ENCODE results near the gene ECEL1.

ECEL1 gene

DNA sequence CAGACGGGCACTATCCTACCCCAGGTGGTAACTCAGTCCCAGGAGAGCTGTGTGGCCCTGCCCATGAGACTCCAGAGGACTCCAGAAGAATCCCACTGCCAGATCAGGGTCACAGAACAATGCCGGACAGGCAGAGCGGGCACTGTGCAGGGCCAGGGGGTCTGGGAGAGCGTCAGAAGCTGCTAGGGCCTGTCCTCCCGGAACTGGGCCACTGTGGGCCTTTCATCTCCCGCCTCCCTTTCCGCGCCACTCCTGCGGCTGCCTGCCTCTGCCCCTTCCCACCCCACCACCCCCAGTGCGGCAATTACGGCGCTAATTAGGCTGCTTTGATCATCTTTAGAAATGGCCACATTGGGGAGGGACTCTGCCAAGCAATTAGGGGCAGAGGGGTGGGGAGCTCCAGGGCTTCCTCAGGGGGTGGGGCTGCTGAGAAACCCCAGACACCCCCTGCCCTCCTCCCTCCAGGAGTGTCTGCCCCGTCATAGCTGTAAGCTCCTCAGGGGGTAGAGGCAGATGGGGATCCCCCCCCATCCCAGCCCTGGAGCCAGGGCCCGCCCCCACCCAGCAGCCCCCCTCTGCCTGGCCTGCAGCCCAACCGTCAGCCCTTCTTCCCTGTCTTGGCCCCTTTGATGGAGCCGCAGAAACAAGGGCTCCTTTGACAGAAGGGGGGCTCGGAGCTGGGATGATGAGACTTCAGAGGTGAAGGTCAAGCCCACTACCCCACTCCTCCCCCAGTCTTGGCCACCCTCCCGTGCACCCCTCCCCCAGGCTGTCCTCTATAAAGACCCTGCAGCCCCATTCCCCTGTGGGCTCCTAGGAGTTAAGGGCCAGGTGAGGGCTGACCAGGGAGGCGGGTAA lies 32.2 kb upstream of the ECEL1 start, which contains the start of gene PRSS56:
TSS of gene PRSS56 (plus strand) at position 808 of the 858 bp plus-strand sequence. CDS start 211 bp downstream, outside the sequence.
- Histone ChIP-seq H3K27ac (ENCODE audit: low read length) (no peak within 1 kb of the TSS), H3K4me1 (ENCODE audit: control insufficient read depth, low read depth, low read length) (no peaks in the 10 kb centered on the region), H3K36me3 (ENCODE audit: control insufficient read depth, low read depth, low read length) (no peaks in the 10 kb centered on the region), H3K27me3 (ENCODE audit: control insufficient read depth, insufficient read depth, low read length) (peaks cover 48% of the 10 kb centered on the region), H3K9me3 (ENCODE audit: control insufficient read depth, low read depth, low read length) (no peaks in the 10 kb centered on the region), H3K4me3 (ENCODE audit: low read length) (no peak within 1 kb of the TSS), H3K9ac (ENCODE audit: low read length) (no peak within 1 kb of the TSS)

DNA sequence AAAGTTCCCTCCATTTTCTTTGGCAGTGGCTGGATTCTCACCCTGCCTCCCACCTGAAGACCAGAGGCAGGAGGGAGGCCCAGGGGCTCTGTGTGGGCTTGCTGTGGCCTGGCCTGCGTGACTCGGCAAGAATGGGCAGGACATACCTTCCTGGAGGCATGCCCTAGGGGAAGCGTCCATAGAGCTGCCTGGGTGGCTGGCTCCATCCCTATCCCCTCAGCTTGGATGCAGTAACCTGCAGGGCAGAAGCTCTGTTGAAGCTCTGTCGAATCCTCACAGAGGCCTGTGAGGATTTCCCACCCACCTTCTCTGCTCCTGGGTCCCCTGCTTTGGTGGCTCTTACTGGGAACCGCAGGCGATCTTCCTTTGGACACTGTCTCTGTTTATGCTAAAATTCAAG lies 31.2 kb upstream of the ECEL1 start:
- H3K9ac ChIP-seq (ENCODE audit: low read length), result no peak overlapping the region
- no peaks in the 10 kb centered on the region for H3K4me1 ChIP-seq (ENCODE audit: control insufficient read depth, low read depth, low read length)
- H3K9me3 ChIP-seq (ENCODE audit: control insufficient read depth, low read depth, low read length), result no peaks in the 10 kb centered on the region
- no peak overlapping the region for H3K4me3 ChIP-seq (ENCODE audit: low read length)
- no peaks in the 10 kb centered on the region for H3K36me3 ChIP-seq (ENCODE audit: control insufficient read depth, low read depth, low read length)
- H3K27me3 ChIP-seq (ENCODE audit: control insufficient read depth, insufficient read depth, low read length), result peaks cover 39% of the 10 kb centered on the region
- no peak overlapping the region for H3K27ac ChIP-seq (ENCODE audit: low read length)

DNA sequence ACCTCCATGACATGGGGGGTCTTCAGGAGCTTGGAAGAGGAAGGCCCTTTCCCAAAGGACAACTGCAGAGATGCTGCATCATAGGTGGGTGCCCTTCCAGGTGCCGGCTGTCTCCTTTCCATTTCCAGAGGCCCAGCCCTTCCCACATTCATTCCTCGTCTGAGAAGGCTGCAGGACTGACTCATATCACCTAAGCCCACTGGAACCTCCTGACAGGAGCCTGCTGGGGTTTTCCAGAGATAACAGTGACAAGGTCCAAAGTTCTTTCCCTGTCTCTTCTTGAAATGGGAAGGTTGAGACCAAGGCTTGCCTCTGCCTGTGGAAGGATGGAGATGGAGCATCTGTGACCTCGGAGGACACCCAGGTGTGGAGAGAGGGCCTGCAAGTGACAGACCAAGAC lies 28.9 kb upstream of the ECEL1 start:
- no peak overlapping the region for H3K27ac ChIP-seq (ENCODE audit: low read length)
- H3K36me3 ChIP-seq (ENCODE audit: control insufficient read depth, low read depth, low read length), result no peaks in the 10 kb centered on the region
- H3K9me3 ChIP-seq (ENCODE audit: control insufficient read depth, low read depth, low read length), result no peaks in the 10 kb centered on the region
- no peaks in the 10 kb centered on the region for H3K4me1 ChIP-seq (ENCODE audit: control insufficient read depth, low read depth, low read length)
- no peak overlapping the region for H3K9ac ChIP-seq (ENCODE audit: low read length)
- peaks cover 16% of the 10 kb centered on the region for H3K27me3 ChIP-seq (ENCODE audit: control insufficient read depth, insufficient read depth, low read length)
- H3K4me3 ChIP-seq (ENCODE audit: low read length), result no peak overlapping the region

DNA sequence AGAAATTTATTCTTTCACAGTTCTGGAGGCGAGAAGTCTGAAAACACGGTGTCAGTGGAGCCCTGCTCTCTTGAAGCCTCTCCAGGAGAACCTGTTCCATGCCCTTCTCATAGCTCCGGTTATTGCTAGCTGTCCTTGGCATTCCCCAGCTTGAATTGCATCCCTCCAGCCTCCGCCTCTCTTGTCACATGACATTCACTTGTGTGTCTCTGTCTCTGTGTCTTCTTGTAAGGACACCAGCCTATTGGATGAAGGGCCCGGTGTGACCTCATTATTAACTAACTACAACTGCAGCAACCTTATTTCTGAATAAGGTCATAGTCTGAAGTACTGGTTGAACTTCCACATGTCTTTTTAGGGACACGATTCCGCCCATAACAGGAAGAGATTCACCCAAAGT lies 28.0 kb upstream of the ECEL1 start:
- Histone ChIP-seq H3K9ac (ENCODE audit: low read length) (no peak overlapping the region), H3K4me1 (ENCODE audit: control insufficient read depth, low read depth, low read length) (no peaks in the 10 kb centered on the region), H3K36me3 (ENCODE audit: control insufficient read depth, low read depth, low read length) (no peaks in the 10 kb centered on the region), H3K27ac (ENCODE audit: low read length) (no peak overlapping the region), H3K9me3 (ENCODE audit: control insufficient read depth, low read depth, low read length) (no peaks in the 10 kb centered on the region), H3K27me3 (ENCODE audit: control insufficient read depth, insufficient read depth, low read length) (peaks cover 7% of the 10 kb centered on the region), H3K4me3 (ENCODE audit: low read length) (no peak overlapping the region)

DNA sequence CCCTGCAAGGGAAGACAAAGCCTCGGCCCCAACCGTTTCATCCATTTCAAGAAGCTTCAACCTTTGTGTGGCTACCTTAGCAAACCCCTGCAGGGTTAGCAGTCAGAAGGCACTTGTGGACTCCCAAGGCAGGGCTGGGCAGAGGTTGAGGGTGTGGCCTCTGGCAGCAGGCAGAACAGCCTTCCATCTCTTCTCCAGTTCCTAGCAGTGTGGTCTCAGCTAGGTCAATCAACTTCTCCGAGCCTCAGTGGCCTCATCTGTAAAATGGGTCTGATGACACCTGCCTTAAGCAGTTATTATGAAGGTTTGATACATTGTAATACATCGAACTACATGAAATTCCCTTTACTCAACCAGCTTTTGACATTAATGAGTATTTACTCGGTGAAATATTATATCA lies 25.7 kb upstream of the ECEL1 start:
- Histone ChIP-seq H3K4me1 (ENCODE audit: control insufficient read depth, low read depth, low read length) (no peaks in the 10 kb centered on the region), H3K36me3 (ENCODE audit: control insufficient read depth, low read depth, low read length) (no peaks in the 10 kb centered on the region), H3K4me3 (ENCODE audit: low read length) (no peak overlapping the region), H3K9me3 (ENCODE audit: control insufficient read depth, low read depth, low read length) (no peaks in the 10 kb centered on the region), H3K27ac (ENCODE audit: low read length) (no peak overlapping the region), H3K9ac (ENCODE audit: low read length) (no peak overlapping the region), H3K27me3 (ENCODE audit: control insufficient read depth, insufficient read depth, low read length) (no peaks in the 10 kb centered on the region)

DNA sequence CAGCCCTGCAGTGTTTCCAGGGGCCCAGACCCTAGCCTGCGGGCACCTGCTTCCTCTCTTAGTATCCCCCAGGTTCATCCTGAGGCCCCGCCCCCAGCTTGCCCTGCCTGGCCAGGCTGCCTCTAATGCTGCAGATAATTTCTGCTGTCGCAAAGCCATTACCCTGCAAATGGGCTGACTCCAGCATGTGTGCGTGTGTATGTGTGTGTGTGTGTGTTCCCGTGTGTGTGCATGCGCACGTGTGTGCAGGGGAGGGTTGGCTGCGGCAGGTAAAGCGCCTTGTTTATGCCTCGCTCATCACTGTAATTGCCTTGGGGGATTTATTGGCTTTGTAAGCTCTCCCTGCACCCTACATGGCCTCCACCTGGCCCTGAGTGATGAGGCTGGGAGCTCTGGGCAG lies 25.0 kb upstream of the ECEL1 start:
- H3K27me3 ChIP-seq (ENCODE audit: control insufficient read depth, insufficient read depth, low read length), result no peaks in the 10 kb centered on the region
- no peak overlapping the region for H3K9ac ChIP-seq (ENCODE audit: low read length)
- H3K36me3 ChIP-seq (ENCODE audit: control insufficient read depth, low read depth, low read length), result no peaks in the 10 kb centered on the region
- no peaks in the 10 kb centered on the region for H3K9me3 ChIP-seq (ENCODE audit: control insufficient read depth, low read depth, low read length)
- no peaks in the 10 kb centered on the region for H3K4me1 ChIP-seq (ENCODE audit: control insufficient read depth, low read depth, low read length)
- H3K27ac ChIP-seq (ENCODE audit: low read length), result no peak overlapping the region
- no peak overlapping the region for H3K4me3 ChIP-seq (ENCODE audit: low read length)

DNA sequence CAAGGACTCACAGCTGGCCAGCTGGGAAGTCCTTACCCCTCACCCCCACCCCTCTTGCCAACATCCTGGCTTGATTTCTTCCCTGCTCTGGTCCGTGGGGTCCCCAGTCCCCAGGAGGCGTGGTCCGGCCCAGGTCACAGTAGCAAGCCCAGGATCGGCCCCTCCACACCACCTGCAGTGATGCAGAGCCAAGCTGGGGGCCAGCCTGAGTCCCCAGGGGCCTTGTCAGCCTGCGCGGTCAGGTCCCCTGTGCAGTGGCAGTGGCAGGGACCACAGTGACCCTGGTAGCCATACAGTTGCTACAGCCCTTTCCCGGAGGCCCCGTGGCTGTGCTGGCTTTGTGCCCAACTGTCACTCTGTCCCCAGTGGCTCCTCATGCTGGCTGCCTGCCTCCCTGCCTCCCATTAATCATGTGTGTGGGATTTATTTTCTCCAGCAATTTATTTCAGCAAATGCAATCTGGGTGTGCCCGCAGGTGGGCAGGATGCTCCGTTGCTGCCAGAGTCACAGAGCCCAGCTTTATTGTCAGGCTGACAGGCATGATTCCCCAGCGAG lies 23.8 kb upstream of the ECEL1 start:
- H3K27ac ChIP-seq (ENCODE audit: low read length), result no peak overlapping the region
- H3K9ac ChIP-seq (ENCODE audit: low read length), result no peak overlapping the region
- no peaks in the 10 kb centered on the region for H3K36me3 ChIP-seq (ENCODE audit: control insufficient read depth, low read depth, low read length)
- H3K4me3 ChIP-seq (ENCODE audit: low read length), result no peak overlapping the region
- peaks cover 8% of the 10 kb centered on the region for H3K27me3 ChIP-seq (ENCODE audit: control insufficient read depth, insufficient read depth, low read length)
- H3K4me1 ChIP-seq (ENCODE audit: control insufficient read depth, low read depth, low read length), result no peaks in the 10 kb centered on the region
- no peaks in the 10 kb centered on the region for H3K9me3 ChIP-seq (ENCODE audit: control insufficient read depth, low read depth, low read length)

DNA sequence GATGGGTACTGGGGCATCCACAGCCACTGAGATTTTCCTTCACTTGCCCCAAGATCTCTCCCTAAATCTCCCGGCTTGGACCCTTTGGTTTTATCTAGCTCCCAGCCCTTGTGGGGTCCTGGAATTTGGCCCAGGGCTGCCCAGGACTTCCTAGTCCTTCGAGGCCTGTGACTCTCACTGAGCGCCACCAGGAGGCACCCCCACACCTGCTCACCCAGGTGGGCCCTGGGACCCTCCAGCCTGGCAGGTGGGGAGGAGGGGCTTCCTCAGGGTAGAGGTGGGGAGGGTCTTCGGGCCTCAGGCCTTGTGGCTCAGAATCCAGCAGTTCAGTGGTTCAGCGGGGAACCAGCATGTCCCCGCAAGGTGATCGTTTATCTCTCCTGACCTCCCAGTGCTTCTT lies 20.6 kb upstream of the ECEL1 start:
- Histone ChIP-seq H3K9me3 (ENCODE audit: control insufficient read depth, low read depth, low read length) (no peaks in the 10 kb centered on the region), H3K27ac (ENCODE audit: low read length) (no peak overlapping the region), H3K36me3 (ENCODE audit: control insufficient read depth, low read depth, low read length) (no peaks in the 10 kb centered on the region), H3K27me3 (ENCODE audit: control insufficient read depth, insufficient read depth, low read length) (peaks cover 40% of the 10 kb centered on the region), H3K4me1 (ENCODE audit: control insufficient read depth, low read depth, low read length) (no peaks in the 10 kb centered on the region), H3K9ac (ENCODE audit: low read length) (no peak overlapping the region), H3K4me3 (ENCODE audit: low read length) (no peak overlapping the region)

DNA sequence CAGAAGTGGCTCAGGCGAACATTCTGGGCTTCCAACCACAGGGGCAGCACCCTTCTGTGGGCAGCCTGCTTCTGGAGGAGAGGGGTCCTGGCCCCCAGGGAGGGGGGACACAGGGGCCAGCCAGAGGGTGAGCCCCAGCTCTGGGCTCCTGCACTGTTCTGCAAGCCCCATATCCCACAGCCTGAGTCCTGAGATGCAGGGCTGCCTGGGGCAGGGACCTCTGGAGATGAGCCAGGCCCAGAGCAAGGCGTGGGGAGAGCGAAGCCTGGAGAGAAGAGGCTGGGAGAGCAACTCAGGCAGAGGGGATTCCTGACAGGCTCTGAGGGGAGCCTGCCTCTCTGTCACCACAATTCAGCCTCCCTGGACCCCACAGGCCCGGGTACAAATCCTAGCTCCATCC lies 19.1 kb upstream of the ECEL1 start:
- H3K9ac ChIP-seq (ENCODE audit: low read length), result no peak overlapping the region
- no peaks in the 10 kb centered on the region for H3K36me3 ChIP-seq (ENCODE audit: control insufficient read depth, low read depth, low read length)
- peaks cover 3% of the 10 kb centered on the region for H3K4me1 ChIP-seq (ENCODE audit: control insufficient read depth, low read depth, low read length)
- peaks cover 53% of the 10 kb centered on the region for H3K27me3 ChIP-seq (ENCODE audit: control insufficient read depth, insufficient read depth, low read length)
- H3K27ac ChIP-seq (ENCODE audit: low read length), result no peak overlapping the region
- no peaks in the 10 kb centered on the region for H3K9me3 ChIP-seq (ENCODE audit: control insufficient read depth, low read depth, low read length)
- H3K4me3 ChIP-seq (ENCODE audit: low read length), result no peak overlapping the region

DNA sequence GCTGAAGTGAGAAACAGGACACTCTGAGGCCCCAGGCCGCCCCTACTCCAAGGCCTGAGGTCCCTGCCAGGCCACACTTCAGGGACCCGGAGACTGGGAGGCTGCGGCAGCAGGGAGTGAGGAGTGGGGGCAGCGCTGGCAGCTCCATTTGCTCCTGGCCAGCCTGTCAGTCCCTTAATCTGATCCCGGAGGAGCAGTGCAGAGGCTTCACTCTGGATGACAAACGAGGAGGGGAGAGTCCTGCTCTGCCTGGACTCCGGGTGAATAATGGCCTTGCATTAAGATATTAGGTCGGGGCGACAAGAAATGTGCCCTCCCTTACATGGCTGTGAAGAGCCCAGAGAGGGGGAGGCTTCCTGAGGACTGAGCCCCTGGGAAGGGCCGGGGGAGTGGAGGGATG lies 18.2 kb upstream of the ECEL1 start:
- no peak overlapping the region for H3K4me3 ChIP-seq (ENCODE audit: low read length)
- no peaks in the 10 kb centered on the region for H3K9me3 ChIP-seq (ENCODE audit: control insufficient read depth, low read depth, low read length)
- peaks cover 5% of the 10 kb centered on the region for H3K4me1 ChIP-seq (ENCODE audit: control insufficient read depth, low read depth, low read length)
- H3K27ac ChIP-seq (ENCODE audit: low read length), result no peak overlapping the region
- H3K27me3 ChIP-seq (ENCODE audit: control insufficient read depth, insufficient read depth, low read length), result peaks cover 56% of the 10 kb centered on the region
- no peaks in the 10 kb centered on the region for H3K36me3 ChIP-seq (ENCODE audit: control insufficient read depth, low read depth, low read length)
- H3K9ac ChIP-seq (ENCODE audit: low read length), result no peak overlapping the region

DNA sequence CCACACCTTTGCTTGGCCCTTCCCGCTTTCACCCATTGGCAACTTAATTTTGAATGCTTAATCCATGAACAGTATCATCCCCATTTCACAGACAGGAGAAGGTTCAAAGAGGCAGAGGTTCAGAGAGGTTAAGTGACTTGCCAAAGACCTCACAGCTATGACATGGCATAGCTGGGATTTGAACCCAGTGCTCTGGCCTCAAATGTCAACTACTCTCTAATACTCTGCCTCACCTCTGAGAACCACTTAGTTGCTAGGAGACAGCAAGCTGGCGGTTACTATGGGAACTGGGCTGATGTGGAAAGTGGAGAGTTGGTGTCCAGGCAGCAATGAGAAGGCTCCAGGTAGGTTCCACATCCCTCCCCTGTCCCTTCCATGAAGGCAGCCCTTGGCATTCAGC lies 16.8 kb upstream of the ECEL1 start:
- no peak overlapping the region for H3K27ac ChIP-seq (ENCODE audit: low read length)
- H3K9me3 ChIP-seq (ENCODE audit: control insufficient read depth, low read depth, low read length), result no peaks in the 10 kb centered on the region
- H3K27me3 ChIP-seq (ENCODE audit: control insufficient read depth, insufficient read depth, low read length), result peaks cover 62% of the 10 kb centered on the region
- H3K4me1 ChIP-seq (ENCODE audit: control insufficient read depth, low read depth, low read length), result peaks cover 5% of the 10 kb centered on the region
- H3K36me3 ChIP-seq (ENCODE audit: control insufficient read depth, low read depth, low read length), result no peaks in the 10 kb centered on the region
- H3K9ac ChIP-seq (ENCODE audit: low read length), result no peak overlapping the region
- H3K4me3 ChIP-seq (ENCODE audit: low read length), result no peak overlapping the region

DNA sequence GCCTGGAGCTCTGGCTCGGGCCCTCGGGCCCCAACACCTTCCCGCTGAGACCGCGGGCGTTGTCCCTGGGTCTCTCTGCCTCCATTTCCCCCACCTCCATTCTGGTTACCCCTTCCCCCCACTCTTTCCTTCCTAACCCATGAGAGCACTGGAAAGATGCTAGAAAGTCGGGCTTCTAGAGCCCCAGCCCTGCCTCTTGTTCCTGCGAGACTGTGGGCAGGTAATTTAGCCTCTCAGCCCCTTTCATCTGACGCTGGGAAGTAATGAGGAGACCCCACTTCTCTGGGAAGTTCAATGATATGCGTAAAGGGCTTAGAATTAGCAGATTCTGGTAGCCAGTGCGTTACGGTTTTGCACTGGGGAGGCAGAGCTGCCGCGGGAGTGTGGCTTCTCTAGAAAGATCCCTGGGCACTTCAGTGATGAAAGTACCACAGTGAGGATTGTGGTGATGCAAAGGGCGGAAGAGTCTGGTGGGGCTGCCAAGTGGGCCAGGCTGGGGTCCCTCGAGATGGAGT lies 16.2 kb upstream of the ECEL1 start:
- Histone ChIP-seq H3K27me3 (ENCODE audit: control insufficient read depth, insufficient read depth, low read length) (peaks cover 62% of the 10 kb centered on the region), H3K9ac (ENCODE audit: low read length) (no peak overlapping the region), H3K4me3 (ENCODE audit: low read length) (peak overlapping the region; percentile 61), H3K4me1 (ENCODE audit: control insufficient read depth, low read depth, low read length) (peaks cover 5% of the 10 kb centered on the region), H3K9me3 (ENCODE audit: control insufficient read depth, low read depth, low read length) (no peaks in the 10 kb centered on the region), H3K36me3 (ENCODE audit: control insufficient read depth, low read depth, low read length) (no peaks in the 10 kb centered on the region), H3K27ac (ENCODE audit: low read length) (no peak overlapping the region)
